PC-9 (cell line): ENCODE measurements around the gene OR2AJ1.

Experiments used
- EZH2 ChIP-seq: fragments of 200-600 bp; sonication (generic); IDR thresholded peaks from 2 replicates; pipeline ENCODE4 v1.8.0; 2017; ENCODE audit warnings: antibody characterized with exemption, low read depth
- TF ChIP-seq, protein P1 (sequence below): fragments of 200-600 bp; sonication (generic); conservative IDR thresholded peaks from 2 replicates; pipeline ENCODE4 v1.6.1; 2017; ENCODE audit warnings: mixed run types, antibody characterized with exemption, mild to moderate bottlenecking, moderate library complexity

DNA sequence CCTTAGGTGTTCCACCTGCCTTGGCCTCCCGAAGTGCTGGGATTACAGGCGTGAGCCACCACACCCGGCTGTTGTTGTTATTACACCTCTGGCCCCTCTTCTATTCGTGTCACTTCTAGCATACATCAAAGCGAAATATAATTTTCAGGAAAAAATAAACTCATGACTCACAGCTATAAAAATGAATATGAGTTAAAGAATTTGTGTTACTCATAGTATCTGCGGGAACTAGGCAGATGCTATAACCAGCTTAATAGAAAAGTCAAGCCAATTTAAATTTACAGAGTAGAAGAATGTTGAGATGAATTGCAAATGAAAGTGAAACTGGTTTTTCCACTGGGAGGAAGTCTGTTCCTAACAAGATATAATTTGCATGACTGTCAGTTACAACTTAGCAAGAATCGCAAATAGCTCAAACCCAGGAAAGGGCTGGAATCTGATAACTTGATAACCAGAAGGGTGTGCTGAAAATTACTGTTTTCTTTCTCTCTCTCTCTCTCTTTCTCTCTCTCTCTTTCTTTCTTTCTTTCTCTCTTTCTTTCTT is 18.1 kb upstream of the OR2AJ1 start:
- TF ChIP-seq, protein P1, sequence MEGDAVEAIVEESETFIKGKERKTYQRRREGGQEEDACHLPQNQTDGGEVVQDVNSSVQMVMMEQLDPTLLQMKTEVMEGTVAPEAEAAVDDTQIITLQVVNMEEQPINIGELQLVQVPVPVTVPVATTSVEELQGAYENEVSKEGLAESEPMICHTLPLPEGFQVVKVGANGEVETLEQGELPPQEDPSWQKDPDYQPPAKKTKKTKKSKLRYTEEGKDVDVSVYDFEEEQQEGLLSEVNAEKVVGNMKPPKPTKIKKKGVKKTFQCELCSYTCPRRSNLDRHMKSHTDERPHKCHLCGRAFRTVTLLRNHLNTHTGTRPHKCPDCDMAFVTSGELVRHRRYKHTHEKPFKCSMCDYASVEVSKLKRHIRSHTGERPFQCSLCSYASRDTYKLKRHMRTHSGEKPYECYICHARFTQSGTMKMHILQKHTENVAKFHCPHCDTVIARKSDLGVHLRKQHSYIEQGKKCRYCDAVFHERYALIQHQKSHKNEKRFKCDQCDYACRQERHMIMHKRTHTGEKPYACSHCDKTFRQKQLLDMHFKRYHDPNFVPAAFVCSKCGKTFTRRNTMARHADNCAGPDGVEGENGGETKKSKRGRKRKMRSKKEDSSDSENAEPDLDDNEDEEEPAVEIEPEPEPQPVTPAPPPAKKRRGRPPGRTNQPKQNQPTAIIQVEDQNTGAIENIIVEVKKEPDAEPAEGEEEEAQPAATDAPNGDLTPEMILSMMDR: no peak
- TF ChIP-seq EZH2: no peak
